Activated B cell treated with CpG ODN at 0.5 μM for 24 hours (primary cell): ENCODE results near the gene ZNF501. TPM values are rescaled to one million over a fixed set of nuclear protein-coding genes. Genes with fewer than 3 reads are reported as not detected.

ENCODE experiments used
- ATAC-seq: fragments of 200-7000 bp; cut with Tn5 transposase; one replicate; pipeline ENCODE4 v1.10.0; 2021; ENCODE audit warnings: low read depth, mild to moderate bottlenecking, moderate library complexity
- CTCF ChIA-PET: fragments of 350-600 bp; sonication (Branson Sonifier 250); formaldehyde crosslinking; loops from one replicate; lab custom pipeline; 2021; ENCODE audit warnings: antibody characterized with exemption; lab: Charles Lee
- POLR2A ChIA-PET: fragments of 350-600 bp; sonication (Branson Sonifier 250); formaldehyde crosslinking; loops from one replicate; lab custom pipeline; 2021; ENCODE audit warnings: antibody characterized with exemption; lab: Charles Lee
- DNase-seq: peaks from one replicate; pipeline ENCODE4 v3.0.0; 2022
- H3K27ac Mint-ChIP-seq: one replicate; pipeline ENCODE4 v1.8.0; 2020; ENCODE audit warnings: mixed read lengths
- H3K27me3 Mint-ChIP-seq: one replicate; pipeline ENCODE4 v1.8.0; 2021; ENCODE audit warnings: mixed read lengths
- H3K36me3 Mint-ChIP-seq: one replicate; pipeline ENCODE4 v1.8.0; 2021; ENCODE audit warnings: low read depth, mixed read lengths
- H3K4me1 Mint-ChIP-seq: one replicate; pipeline ENCODE4 v1.8.0; 2021; ENCODE audit warnings: mixed read lengths
- H3K4me3 Mint-ChIP-seq: one replicate; pipeline ENCODE4 v1.8.0; 2020; ENCODE audit warnings: mild to moderate bottlenecking, mixed read lengths
- H3K9me3 Mint-ChIP-seq: one replicate; pipeline ENCODE4 v1.8.0; 2020; ENCODE audit warnings: mixed read lengths
- CTCF ChIP-seq: fragments of 200-600 bp; IDR thresholded peaks from one replicate; pipeline ENCODE4 v1.8.0; 2022; ENCODE audit warnings: antibody characterized with exemption, mild to moderate bottlenecking
- intact Hi-C: fragments of 100-400 bp; cut with micrococcal nuclease; formaldehyde crosslinking; loops from one replicate; pipeline ENCODE4 v1.15.1; 2024
- total RNA-seq: library from RNA; stranded (reverse); gene quantifications from 2 replicates; pipeline ENCODE4 v1.2.3, GENCODE V29; 2022

The ZNF501 gene
- 6.2 and 6.5 TPM in 2 replicates for total RNA-seq

DNA sequence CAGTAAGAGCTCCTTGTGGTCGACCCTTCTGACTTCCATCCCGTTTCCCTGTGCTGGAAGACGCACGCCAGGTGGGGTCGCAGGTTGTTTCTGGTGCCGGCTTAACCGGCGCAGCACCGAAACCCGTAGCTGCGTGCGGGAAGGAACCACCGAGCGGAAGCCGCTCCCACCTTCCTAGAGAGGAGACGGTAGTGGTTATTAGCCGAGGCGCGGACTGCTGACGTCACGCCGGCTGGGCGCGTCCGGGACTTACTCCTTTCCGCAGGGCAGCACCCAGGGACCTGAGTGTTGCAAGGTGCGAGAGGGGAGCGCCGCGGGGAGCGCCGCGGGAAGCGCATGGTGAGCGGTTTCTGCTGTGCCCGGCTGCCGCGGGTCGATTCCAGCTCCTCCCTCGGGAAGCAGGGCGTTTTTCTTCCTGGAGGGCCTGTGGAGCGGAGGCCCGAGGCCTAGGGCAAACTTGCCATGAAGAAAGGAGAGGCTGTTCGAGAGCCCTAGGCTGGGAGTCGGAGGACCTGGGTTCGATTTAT is at the start of gene ZNF501:
Gene ZNF501, plus strand, starts transcription at position 252 of the 527 bp plus-strand sequence. CDS start 4,787 bp downstream, outside the sequence.
- POLR2A ChIA-PET = interaction anchor here (0.7 to 2.5 kb wide), 12 partner anchors 14 to 247 kb away, joined by 3 to 23 read pairs (median 3); partner anchors contain the start of genes EXOSC7, KIAA1143, KIF15 and TMEM42
- peak within 1 kb of the TSS; percentile 75 for H3K27ac Mint-ChIP-seq
- peak within 1 kb of the TSS; percentile 92 for H3K4me3 Mint-ChIP-seq
- peaks cover 47% of the 10 kb centered on the region for H3K9me3 Mint-ChIP-seq
- intact Hi-C loops = loop anchor here (1.0 to 10.0 kb wide), 8 partner anchors 17 to 391 kb away; partner anchors contain the start of genes KIAA1143, KIF15, TCAIM and ZKSCAN7
- H3K4me1 Mint-ChIP-seq = peaks cover 15% of the 10 kb centered on the region
- DNase-seq (peak; percentile 80), ATAC-seq (peak; percentile 98)
- peaks cover 61% of the 10 kb centered on the region for H3K36me3 Mint-ChIP-seq
- no peaks in the 10 kb centered on the region for H3K27me3 Mint-ChIP-seq
- TF ChIP-seq CTCF = no peak
- CTCF ChIA-PET = interaction anchor here (1.0 to 2.1 kb wide), 2 partner anchors 15 to 17 kb away, joined by 3 to 8 read pairs; partner anchors contain the start of gene ZNF502

GRCh38 chr3:44680921-44681455 is 48.4 kb upstream of the ZNF501 start:
- no peak for TF ChIP-seq CTCF
- peaks cover 38% of the 10 kb centered on the region for H3K36me3 Mint-ChIP-seq
- ATAC-seq = no peak

DNA sequence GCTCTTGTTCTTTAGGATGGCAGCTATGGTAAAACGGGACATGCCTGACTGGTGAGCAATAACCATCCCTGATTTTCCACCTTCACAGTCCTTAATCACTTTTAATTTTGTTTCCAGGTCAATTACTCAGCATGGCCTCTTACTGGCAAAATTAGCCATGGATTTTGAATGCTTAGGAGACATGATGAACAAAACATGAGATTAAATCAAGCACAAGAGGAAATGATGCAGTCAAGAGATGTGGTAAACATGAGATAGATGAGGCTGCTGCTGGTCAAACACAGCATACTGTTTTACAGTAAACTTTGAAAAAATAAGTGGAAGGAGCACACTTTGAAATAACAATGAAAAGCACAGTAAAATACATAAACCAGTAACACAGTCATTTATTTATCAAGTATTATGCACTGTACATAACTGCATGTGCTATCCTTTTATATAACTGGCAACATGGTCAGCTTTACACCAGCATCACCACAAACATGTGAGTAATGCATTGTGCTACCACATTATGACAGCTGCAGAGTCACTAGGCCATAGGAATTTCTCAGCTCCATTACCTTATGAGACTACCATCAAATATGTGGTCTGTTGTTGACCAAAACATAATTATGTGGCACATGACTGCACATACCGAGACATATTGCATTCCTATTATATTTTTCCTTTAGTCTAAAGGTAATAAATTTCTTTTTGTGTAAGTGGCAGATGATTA is 47.1 kb upstream of the ZNF501 start:
- H3K27ac Mint-ChIP-seq = no peak overlapping the region
- no peak overlapping the region for H3K4me3 Mint-ChIP-seq
- H3K27me3 Mint-ChIP-seq = peaks cover under 1% of the 10 kb centered on the region
- ChIA-PET POLR2A (interaction anchor here (0.5 kb wide), 1 partner anchor 201 kb away, joined by 5 read pairs; no protein-coding TSS in a partner anchor), CTCF (no interaction called here)
- H3K9me3 Mint-ChIP-seq = peaks cover 12% of the 10 kb centered on the region
- H3K4me1 Mint-ChIP-seq = peaks cover 19% of the 10 kb centered on the region
- peaks cover 38% of the 10 kb centered on the region for H3K36me3 Mint-ChIP-seq
- DNase-seq (no peak), ATAC-seq (no peak)
- intact Hi-C loops = no loop called here
- no peak for TF ChIP-seq CTCF

More at GRCh38 chr3:44680921-44681455, 48.4 kb upstream of the ZNF501 start:
- H3K9me3 Mint-ChIP-seq = peaks cover 9% of the 10 kb centered on the region
- CTCF ChIA-PET = no interaction called here
- H3K27ac Mint-ChIP-seq = no peak overlapping the region
- no peak for DNase-seq
- intact Hi-C loops = no loop called here
- POLR2A ChIA-PET = no interaction called here
- no peaks in the 10 kb centered on the region for H3K27me3 Mint-ChIP-seq
- H3K4me1 Mint-ChIP-seq = peaks cover 19% of the 10 kb centered on the region
- H3K4me3 Mint-ChIP-seq = no peak overlapping the region

DNA sequence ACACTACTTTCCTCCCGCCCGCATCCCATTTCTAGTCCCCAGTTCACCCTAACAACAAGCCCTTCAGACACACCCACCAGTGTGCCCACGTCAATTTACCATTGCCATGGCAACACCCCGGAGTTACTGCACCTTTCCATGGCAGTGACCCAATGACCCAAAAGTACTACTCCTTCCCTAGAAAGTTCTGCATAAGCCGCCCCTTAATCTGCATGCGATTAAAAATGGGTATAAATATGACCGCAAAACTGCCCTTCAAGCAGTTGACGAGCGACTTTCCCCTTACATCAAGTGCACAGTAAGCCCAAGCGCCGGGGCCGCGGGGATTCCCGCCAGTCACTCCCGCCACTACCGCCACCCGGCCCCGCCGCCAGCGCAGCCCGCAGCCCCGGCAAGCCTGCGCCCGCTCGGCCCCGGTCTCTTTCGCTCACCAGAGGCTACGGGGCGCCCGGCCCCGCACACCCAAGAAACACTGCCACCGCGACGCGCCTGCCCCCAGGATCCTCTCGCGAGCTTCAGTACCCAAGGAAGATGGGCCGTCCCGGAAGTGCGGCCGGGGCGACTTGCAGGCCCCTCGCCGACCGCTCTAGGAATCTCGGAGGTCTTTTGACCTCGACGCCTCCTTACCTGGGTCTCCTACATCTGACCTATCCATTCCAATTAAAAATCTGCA is 44.2 kb upstream of the ZNF501 start:
- POLR2A ChIA-PET = interaction anchor here (0.6 to 1.3 kb wide), 5 partner anchors 27 to 291 kb away, joined by 3 to 6 read pairs (median 4); partner anchors contain the start of genes EXOSC7, ZDHHC3, ZNF197 and ZNF35
- peak overlapping the region; percentile 96 for H3K4me3 Mint-ChIP-seq
- CTCF ChIA-PET = no interaction called here
- intact Hi-C loops = loop anchor here (1.0 to 2.0 kb wide), 9 partner anchors 27 to 994 kb away; partner anchors contain the start of genes ABHD5, KIAA1143, KIF15 and TCAIM
- no peak for TF ChIP-seq CTCF
- peaks cover 19% of the 10 kb centered on the region for H3K4me1 Mint-ChIP-seq
- peaks cover 23% of the 10 kb centered on the region for H3K27me3 Mint-ChIP-seq
- DNase-seq = peak; percentile 56
- peaks cover 22% of the 10 kb centered on the region for H3K9me3 Mint-ChIP-seq
- H3K27ac Mint-ChIP-seq = peak overlapping the region; percentile 76
- peak; percentile 92 for ATAC-seq
- peaks cover 38% of the 10 kb centered on the region for H3K36me3 Mint-ChIP-seq
